Stimulated activated CD8-positive, alpha-beta memory T cell treated with anti-CD3 and anti-CD28 coated beads, Interleukin-15, amount 100 ng/mL, for 1 hour (primary cell): ENCODE results near the gene CAPN15.

Source experiments
- DNase-seq: peaks from one replicate; pipeline ENCODE4 v3.0.0-alpha.2; 2020; ENCODE audit warnings: low read depth

CAPN15 gene

DNA sequence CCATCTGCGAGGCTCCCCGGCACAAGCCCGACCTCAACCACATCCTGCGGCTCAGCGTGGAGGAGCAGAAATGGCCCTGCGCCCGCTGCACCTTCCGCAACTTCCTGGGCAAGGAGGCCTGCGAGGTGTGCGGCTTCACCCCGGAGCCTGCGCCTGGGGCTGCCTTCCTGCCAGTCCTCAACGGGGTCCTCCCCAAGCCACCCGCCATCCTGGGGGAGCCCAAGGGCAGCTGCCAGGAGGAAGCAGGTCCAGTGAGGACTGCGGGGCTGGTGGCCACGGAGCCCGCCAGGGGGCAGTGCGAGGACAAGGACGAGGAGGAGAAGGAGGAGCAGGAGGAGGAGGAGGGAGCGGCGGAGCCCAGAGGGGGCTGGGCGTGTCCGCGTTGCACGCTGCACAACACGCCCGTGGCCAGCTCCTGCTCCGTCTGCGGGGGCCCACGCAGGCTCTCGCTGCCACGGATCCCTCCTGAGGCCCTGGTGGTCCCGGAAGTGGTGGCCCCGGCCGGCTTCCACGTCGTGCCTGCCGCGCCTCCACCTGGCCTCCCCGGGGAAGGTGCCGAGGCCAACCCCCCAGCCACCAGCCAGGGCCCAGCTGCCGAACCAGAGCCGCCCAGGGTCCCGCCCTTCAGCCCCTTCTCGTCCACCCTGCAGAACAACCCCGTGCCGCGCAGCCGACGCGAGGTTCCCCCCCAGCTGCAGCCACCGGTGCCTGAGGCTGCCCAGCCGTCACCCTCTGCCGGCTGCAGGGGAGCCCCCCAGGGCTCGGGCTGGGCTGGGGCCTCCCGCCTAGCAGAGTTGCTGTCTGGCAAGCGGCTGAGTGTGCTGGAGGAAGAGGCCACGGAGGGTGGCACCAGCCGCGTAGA is 19.6 kb downstream of the CAPN15 start:
- DNase-seq, result peak; percentile 32

DNA sequence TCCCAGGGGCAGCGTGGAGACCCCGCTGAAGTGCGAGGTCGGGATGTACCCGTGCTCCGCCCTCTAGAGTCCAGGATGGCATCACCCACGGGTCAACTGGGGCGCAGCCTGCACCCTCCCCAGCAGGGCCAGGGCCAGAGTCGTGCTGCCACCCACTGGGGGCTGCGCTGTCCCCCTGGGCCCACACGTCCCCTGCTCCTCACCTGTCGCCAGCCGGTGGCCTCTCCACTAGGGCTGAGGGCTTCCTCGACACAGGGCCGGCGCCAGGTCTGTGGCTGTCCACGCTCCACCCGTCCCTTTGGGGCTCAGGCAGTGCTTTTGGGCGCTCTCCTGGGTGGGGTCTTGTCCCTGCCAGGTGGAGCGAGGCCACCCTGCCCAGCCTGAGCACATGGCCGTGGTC is 21.1 kb downstream of the CAPN15 start:
- DNase-seq, result no peak

DNA sequence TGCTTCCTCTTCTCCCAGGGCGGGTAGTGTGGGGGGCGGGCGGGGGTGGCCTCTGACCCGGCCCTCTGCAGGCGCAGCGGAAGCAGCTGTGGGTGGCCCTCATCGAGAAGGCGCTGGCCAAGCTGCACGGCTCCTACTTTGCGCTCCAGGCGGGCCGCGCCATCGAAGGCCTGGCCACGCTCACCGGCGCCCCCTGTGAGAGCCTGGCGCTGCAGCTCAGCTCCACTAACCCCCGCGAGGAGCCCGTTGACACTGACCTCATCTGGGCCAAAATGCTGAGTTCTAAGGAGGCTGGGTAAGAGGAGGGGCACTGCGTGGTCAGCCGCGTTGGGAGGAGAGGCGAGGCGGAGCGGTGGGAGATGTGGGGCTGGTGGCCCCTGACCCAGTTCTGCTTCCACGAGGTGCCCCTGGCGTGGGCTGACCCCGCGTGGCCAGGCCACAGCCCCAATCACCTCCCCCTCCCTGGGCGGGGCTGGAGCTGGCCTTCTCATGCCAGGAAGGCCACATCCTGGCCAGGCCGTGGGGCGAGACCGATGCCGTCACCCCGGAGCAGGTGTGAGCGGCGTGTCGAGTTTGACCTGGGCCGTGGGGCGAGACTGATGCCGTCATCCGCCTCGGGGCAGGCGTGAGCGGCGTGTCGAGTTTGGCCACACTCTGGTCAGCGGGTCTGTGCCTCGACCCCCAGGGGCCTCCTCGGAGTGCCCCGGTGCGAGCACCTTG is 22.2 kb downstream of the CAPN15 start:
- DNase-seq, result no peak

DNA sequence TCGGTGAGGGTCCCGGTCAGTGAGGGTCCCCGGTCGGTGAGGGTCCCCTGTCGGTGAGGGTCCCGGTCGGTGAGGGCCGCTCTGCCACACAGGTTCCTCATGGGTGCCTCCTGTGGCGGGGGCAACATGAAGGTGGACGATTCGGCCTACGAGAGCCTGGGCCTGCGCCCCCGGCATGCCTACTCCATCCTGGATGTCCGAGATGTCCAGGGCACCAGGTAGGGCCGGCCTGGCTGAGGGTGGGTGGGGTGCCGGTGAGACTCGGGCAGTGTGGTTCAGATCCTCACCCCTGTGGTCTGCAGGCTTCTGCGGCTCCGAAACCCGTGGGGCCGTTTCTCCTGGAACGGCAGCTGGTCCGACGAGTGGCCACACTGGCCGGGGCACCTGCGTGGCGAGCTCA is 23.7 kb downstream of the CAPN15 start:
- DNase-seq, result no peak

DNA sequence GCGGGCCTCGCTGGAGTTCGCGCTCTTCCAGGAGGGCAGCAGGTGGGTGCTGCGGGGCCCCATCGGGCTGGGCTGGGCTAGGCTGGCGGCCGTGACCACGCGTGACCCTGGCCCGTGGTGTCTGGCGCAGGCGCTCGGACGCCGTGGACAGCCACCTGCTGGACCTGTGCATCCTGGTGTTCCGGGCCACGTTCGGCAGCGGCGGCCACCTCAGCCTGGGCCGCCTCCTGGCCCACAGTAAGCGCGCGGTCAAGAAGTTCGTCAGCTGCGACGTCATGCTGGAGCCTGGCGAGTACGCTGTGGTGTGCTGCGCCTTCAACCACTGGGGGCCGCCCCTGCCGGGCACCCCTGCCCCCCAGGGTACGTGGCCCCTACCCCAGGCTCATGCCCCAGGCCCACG is 24.7 kb downstream of the CAPN15 start:
- DNase-seq, result no peak

DNA sequence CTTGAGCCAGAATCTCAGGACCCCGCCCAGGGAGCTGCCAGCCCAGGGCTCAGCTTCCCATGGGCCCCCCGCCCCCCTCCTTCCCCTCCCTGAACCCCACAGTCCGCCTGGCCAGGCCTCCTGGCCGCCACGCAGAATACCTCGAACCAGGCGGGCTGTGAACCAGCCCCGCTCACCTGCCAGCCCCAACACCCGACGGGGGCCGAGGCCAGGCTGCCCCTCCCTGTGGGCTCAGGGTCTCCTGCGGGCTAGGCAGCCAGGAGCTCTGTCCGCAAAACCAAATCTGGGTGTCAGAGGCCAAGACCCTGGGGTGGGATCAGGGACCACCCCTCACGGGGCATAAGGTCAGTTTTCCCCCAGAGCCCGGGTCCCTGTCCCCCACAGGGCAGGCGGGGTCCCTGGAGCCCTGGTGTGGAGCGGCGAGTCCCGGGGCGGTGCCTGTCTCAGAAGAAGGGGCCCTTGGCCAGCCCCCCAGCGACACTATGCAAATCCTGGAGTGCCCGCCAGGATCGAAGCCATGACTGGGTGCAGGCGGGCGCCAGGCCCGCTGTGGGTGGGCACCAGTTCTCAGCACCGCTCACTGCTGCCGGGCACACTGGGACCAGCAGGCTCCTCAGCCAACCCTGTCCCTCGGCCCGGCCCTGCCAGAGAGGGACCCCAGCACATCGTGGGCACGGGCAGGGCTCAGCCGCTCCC is 26.2 kb downstream of the CAPN15 start:
- DNase-seq, result no peak

DNA sequence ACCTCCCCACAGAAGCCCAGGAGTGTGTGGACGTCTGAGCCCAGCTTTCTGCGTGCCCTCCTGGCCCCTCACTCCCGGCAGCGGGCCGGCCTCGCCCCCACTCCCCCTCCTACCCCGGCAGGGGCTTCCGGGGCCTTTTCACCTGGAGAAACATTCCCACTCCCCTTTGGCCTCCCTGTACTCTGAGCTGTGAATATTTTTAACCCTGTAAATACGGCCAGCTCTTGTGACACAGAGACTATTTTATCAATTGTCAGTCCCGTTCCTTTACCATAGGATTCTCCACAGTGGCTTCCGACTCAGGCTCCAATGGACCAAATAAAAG is 26.7 kb downstream of the CAPN15 start:
- no peak for DNase-seq

DNA sequence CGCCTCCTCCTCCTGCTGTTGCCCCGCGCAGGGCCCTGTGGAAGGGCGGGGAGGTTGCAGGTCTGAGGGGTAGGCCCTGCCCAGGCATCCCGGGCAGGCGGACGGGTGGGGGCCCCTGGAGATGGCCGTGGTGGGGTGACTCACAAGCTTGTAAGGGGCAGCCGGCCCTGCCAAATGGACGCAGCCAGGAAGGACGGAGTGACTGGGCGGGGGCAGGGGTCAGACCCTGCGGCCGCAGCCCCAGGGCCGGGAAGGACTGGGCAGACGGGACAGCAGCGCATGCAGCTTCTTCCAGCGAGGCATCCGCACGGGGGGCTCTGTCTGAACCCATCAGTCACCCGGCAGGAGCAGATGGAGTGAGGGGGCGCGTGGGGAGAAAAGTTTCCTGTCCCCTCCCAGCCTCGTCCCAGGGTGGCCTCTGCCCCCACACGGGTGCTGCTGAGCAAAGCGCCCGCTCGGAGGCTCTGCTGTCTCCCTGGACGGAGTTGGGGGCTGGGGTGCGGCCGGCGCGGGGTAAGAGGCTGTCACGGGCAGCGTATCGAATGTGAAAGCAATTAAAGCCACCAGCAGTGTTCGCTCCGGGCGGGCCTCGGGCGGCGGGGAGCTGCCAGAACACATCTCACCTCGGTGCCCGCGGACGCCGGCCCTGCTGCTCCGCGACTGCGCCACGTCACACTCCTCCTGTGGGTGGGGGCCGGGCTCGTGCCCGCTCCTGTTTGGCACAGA is 27.3 kb downstream of the CAPN15 start:
- no peak for DNase-seq

DNA sequence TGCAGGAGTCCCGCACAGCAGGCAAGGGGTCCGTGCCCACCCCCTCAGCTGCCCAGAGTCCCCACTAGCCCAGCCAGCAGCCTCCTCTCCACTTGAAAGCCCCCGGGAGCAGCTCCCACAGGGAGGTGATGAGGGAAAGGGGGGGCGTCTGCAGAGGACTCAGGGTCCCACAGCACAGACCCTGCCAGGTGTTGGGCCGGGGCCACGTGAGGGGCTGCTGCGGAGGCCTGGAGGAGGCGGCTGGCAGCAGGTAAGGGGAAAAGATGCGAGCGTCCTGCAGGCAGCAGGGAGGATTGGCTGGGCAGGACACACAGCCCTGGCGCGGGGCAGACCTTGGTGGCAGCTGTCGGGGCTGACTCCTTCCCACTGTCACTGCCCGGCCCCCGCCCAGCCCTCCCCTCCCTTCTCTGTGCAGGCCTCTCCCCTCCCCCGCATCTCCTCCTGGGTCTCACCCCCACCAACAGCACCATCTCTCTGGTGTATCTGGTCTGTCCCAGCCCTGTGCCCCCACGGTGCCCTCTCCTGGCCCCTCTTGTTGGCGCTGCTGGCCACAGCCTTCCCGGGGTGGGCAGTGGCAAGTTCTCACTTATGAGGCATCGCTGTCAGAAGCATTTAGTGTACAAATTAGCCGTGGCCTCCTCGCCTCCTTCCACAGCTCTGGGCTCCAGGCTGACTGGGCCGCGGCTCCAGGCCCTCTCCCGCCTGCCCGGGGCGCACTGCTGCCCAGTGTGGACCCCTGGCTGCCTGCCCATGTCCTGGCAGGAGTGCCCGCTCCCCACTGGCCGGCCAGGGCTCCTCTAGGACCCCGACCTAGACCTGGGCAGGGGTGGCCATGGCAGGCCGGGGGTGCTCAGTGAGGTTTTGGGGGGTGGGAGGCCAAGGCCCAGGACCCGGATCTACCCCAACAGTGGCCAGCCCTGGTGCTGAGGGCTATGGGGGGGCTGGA is 28.3 kb downstream of the CAPN15 start:
- no peak for DNase-seq

DNA sequence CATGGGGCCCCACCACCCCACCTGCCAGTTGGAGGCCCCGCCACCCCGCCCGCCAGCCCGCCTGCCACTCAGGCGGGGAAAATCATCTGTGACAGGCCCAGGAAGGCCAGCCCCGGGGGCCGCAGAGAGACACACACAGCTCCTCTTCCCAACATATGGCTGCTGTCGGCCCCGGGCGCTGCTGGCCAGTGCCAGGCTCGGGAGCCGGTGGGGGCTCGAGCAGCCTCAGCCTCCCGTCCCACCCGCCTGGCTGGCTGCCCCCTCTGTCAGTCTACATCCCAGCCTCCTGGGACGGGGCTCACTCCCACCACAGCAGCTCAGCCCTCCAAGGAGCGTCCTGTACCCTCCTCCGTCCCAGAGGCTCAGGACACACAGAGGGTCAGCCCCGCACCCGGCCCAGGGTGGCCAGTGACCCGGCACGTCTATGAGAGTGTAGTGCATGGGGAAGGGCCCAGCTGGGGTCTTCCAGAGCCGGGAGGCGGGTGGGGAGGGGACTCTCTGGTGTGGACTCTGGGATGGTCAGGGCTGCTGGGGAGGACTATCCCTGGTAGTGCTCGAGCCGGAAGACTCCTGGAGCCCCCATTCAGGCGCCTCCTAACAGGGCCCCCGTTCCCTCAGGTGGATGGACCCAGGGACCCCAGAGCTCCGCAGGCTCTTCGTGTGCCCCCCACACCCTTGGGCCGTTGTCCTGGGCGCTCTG is 29.1 kb downstream of the CAPN15 start:
- DNase-seq, result no peak

DNA sequence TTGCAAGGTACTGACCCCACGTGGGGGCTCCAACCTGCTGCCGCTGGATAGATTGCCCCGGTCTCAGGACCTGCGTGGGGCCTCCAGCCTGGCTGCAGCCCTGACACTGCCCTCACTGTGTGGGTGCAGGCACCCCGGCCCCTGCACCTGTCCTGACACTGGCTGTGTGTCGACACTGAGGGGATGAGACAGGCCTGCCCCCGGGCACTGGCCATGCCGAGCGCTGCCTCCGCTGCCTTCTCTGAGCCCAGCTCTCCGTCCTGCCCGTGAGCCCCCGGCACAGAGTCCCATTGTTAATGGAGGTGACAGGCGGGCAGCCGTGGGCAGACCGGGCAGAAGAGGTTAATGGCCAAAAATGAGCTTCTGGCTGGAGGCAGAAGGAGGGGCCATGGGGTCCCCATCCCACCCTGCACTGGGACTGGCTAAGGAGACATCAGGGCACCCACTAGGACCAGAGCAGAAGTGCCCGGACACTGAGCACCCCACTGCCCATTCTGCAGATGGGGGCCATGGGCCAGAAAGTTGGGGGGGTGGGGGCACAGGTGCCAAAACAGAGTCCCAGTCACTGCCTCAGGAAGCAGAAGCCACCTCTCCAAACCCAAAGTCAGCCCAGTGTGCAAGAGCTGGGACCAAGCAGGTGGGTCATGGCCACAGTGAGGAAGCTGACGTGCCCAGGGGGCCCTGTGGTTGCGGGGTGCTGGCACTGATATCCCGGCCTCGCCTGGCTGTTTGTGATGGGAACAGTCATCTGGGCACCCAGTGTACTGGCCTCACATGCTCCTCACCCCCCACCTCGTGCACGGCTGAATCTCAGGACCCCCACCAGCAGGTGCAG is 30.2 kb downstream of the CAPN15 start:
- DNase-seq, result no peak

DNA sequence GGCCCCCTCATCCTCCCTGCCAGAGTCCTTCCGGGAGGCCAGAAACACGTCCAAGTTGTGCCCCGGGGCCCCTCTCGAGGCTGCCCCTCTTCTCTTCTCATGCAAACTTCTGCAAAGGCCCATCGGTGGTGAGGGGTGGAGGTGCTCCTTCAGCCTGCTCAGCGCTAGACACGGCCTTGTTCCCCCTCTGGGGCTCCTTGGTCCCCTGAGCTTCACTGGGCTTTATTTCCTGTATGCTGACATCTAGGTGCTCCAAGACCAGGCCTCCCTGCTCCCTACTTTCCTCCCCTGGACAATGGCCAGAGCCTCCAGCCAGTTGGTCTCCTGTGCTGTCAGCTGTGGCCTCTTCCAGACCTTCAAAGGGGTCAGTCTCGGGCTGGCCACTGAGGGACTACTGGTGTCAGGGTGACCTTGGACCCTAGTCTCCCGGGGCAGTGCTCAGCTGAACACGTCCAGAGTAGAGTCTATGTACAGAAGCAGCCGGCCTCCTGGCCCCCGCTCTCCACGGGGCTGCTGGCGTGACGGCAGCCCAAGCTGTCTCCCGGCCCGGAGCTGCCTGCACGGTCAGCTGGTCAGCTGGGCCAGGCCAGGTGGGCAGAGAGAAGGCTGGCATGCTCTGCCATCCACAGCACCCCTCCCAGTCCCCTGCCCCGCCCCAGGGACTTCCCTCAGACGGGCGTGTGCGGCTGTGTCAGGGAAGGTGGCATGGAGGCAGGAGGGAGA is 30.9 kb downstream of the CAPN15 start:
- no peak for DNase-seq

DNA sequence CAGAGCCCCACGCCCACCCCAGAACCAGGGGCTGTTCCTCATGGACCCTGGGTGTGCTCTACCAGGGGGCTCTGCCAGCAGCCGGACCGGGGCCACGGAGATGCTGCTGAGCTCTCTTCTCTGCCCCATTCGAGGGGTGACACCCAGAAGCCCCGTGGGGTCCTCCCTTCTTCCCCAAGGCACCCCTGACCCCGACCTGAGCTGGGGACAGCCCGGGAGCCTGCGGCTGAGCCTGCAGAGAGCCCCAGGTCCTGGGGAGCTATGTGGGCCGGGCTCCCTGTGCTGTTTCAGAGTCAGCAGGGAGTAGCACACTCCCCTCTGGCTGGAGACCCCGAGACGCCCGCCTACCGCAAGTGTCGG is 31.5 kb downstream of the CAPN15 start:
- DNase-seq, result no peak

DNA sequence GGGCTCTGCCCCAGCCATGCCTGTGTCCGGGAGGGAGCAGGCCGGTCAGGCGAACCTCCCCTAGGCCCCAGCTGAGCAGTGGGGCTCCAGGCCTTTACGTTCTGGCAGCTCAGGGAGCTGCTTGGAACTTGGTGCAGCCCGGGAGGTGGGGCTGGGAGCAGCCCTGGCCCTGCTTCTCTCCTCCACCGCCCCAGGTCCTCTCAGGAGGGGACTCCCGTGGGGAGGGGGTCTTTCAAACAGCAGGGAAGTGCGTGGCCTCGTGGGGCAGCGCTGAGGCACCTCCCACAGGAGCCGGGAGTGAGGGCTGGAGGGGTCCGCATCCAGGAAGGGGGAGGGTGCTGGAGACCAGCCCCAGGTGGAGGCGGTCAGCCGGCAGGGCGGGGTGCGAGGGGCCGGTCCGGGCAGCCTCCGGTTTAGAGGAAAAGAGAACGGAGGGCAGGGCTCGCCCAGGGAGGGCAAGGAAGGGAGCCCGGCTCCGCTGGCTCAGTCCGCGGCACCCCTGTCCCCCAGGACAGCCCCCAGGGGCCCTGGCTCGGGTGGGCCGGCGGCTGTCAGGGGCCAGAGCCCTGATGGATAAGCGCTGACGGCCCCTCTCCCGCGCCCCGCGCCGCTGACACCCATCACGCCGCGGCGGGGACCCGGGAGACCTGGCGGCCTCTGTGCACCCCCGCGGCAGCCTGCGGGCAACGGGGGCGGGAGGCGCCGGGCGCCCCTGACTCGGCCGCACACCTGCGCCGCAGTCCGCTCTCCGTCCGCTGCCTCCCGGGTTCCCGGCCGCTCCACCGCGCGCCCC is 32.1 kb downstream of the CAPN15 start:
- DNase-seq, result no peak

DNA sequence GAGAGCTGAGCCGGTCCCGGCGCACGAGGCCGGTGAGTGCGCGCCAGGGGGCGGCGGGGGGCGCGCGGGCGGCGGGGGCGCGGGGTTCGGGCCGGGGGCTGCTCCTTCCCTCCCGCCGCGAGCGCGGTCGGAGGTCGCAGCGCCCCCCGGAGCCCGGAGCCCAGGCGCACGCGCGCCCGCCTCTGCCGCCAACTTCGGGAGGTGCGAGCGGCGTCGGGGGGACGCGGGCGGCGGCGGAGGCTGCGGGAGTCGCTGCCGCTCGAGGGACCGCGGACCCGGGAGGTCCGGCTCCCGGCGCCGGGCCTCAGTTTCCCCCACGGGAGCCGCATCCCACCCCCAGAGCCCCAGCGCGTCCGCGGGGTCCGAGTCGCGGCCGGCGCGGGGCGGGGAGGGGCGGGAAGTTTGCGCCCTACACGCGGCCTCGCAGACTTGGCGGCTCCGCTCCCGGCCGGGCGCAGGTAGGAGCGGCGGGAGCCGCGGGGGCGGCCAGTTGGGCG is 32.7 kb downstream of the CAPN15 start, which contains the start of gene PRR35:
PRR35 (plus strand) TSS at position 191 of the 497 bp plus-strand sequence. CDS start 2,901 bp downstream, outside the sequence.
- no peak for DNase-seq

DNA sequence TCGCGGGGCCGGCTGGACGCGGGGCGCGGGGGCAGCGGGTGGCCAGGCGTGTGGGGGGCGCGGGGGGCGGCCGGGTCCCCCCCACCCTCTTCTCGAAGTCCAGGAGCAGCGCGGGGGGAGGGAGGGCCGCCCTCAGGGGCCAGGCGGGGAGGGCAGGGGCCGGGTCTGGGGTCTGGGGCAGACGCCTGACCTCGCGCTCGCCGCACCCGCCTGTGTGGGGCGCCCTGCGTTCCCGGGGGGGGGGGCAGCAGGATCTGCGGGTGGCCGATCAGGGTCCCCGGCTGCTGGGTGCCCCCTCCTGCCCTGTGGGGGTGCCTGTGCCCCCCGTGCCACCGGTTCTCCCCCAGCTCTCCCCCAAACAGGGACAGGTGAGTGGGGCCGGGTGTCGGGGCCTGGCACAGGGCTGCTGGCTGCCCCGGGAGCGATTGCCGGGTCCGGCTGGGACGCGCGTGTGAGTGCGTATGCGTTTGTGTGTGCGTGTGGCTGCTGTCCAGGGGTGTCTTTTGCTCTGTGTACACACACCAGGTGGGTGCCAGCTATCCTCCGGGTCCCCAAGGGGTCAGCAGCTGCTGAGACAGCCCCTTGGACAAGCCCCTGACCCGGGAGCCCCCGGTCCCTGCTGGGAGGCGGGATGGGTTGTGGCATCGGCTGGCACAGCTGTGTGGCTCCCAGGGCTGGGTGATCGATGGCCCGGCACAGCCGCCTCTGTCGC is 33.3 kb downstream of the CAPN15 start:
- no peak for DNase-seq

DNA sequence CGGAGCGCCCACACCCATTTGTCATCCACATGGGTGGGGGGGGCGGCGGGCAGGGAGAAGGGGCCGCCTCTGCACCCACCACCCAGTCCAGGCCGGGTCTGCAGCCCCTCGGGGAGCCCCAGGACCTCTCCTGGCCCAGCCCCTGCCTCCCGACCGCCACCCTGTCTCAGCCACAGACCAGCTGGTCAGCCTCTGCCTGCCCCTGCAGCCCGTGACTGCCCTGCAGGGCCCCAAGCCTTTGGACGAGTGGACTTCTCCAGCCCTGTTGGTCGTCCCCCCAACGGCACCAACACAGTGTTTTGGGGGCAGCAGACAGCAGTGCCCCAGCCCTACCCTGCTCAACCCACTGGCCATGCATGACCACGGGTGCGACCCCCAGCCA is 33.9 kb downstream of the CAPN15 start:
- DNase-seq, result no peak
